ENCODE results near the gene GABRG3. TPM values are rescaled to one million over a fixed set of nuclear protein-coding genes. Genes with fewer than 3 reads are reported as not detected.

GABRG3 gene
- total and polyA plus RNA-seq, 7 donors, result under 0.01 to 0.28 (median 0.05) TPM; not detected in 3

DNA sequence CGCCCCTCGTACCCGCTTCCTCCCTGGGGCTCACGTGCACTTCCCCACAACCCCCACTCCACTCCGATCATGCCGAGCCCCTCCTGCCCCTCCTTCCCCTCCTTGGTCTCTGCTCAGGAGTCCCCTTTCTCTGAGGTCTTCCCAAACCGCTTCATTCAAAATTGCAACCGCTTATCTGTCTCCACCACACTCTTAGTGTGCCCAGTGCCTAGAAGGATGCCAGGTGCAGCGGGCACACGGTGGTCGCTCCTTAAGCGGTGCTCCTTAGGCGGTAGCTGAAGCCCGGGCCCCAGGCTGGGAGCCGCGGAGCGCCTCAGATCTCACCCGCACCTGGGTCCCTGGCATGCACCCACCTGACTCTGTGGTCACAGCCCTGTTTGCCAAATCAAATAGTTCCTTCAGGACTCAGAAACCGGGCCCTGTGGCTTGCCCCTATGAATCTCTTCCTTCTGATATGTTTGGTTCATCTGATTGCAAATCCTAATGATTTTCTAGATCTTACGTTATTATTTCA is 603.6 kb downstream of the GABRG3 start:
- H3K27me3 ChIP-seq, result no peaks in the 10 kb centered on the region
- no peak for DNase-seq
- no peaks in the 10 kb centered on the region for H3K9me3 ChIP-seq
- H3K4me3 ChIP-seq, result no peak overlapping the region
- H3K36me3 ChIP-seq, result no peaks in the 10 kb centered on the region
- H3K27ac ChIP-seq, result no peak overlapping the region
- WGBS, 2 donors, result 91 to 92% methylated on average over 20 of the region's 20 CpGs
- H3K4me1 ChIP-seq, result no peaks in the 10 kb centered on the region
- intact Hi-C loops (cut with DNase I), result no loop called here
- TF ChIP-seq, protein P1, sequence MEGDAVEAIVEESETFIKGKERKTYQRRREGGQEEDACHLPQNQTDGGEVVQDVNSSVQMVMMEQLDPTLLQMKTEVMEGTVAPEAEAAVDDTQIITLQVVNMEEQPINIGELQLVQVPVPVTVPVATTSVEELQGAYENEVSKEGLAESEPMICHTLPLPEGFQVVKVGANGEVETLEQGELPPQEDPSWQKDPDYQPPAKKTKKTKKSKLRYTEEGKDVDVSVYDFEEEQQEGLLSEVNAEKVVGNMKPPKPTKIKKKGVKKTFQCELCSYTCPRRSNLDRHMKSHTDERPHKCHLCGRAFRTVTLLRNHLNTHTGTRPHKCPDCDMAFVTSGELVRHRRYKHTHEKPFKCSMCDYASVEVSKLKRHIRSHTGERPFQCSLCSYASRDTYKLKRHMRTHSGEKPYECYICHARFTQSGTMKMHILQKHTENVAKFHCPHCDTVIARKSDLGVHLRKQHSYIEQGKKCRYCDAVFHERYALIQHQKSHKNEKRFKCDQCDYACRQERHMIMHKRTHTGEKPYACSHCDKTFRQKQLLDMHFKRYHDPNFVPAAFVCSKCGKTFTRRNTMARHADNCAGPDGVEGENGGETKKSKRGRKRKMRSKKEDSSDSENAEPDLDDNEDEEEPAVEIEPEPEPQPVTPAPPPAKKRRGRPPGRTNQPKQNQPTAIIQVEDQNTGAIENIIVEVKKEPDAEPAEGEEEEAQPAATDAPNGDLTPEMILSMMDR (IDR thresholded peaks at IDR 0.05), result no peak
- TF ChIP-seq POLR2AphosphoS5 (IDR thresholded peaks at IDR 0.05), result no peak
- no peak for TF ChIP-seq POLR2A (IDR thresholded peaks at IDR 0.05)
- no peak for TF ChIP-seq EP300 (IDR thresholded peaks at IDR 0.05)

DNA sequence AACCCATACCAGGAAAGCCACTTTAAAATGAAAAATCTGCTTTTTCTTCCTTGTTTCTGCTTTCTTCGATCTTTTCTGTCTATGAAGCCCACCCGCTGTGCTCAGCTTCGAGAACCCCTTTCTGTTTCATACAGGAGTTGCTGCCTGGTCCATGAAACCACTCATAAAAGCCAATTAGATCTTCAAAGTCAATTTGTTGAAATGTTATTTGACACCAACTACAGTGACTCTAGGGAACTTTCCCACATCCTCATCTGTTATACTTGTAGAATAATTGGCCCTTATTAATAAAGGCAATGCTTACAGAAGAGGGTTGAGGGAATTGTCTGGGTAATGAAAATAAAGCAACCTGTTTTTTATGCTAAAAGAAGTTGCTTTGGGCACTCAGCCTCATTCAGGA is 604.5 kb downstream of the GABRG3 start:
- intact Hi-C loops (cut with DNase I), result no loop called here
- Histone ChIP-seq H3K36me3 (no peaks in the 10 kb centered on the region), H3K27me3 (no peaks in the 10 kb centered on the region), H3K4me3 (no peak overlapping the region), H3K9me3 (no peaks in the 10 kb centered on the region), H3K4me1 (no peaks in the 10 kb centered on the region), H3K27ac (no peak overlapping the region)
- 76 to 83% methylated on average over 3 of the region's 3 CpGs for WGBS, 2 donors
- no peak for DNase-seq
- TF ChIP-seq POLR2A (IDR thresholded peaks at IDR 0.05) (no peak), EP300 (IDR thresholded peaks at IDR 0.05) (no peak), POLR2AphosphoS5 (IDR thresholded peaks at IDR 0.05) (no peak)
- TF ChIP-seq, protein P1 (IDR thresholded peaks at IDR 0.05), result no peak

- 84 to 92% methylated on average over 1 of the region's 1 CpG for WGBS, 2 donors
- Histone ChIP-seq H3K4me1 (no peaks in the 10 kb centered on the region), H3K36me3 (no peaks in the 10 kb centered on the region), H3K9me3 (no peaks in the 10 kb centered on the region), H3K27me3 (no peaks in the 10 kb centered on the region), H3K4me3 (no peak overlapping the region), H3K27ac (no peak overlapping the region)
- TF ChIP-seq POLR2A (IDR thresholded peaks at IDR 0.05) (no peak), EP300 (IDR thresholded peaks at IDR 0.05) (no peak), POLR2AphosphoS5 (IDR thresholded peaks at IDR 0.05) (no peak)
- TF ChIP-seq, protein P1 (IDR thresholded peaks at IDR 0.05), result no peak
- DNase-seq, result no peak
- intact Hi-C loops (cut with DNase I), result no loop called here
Observed at GRCh38 chr15:27576576-27576975, 605.6 kb downstream of the GABRG3 start.

- intact Hi-C loops (cut with DNase I), result no loop called here
- no peaks in the 10 kb centered on the region for H3K36me3 ChIP-seq
- 94 to 96% methylated on average over 5 of the region's 5 CpGs for whole genome bisulfite sequencing, 2 donors
Observed at GRCh38 chr15:27579738-27580137, 608.8 kb downstream of the GABRG3 start.

More at GRCh38 chr15:27579738-27580137, 608.8 kb downstream of the GABRG3 start:
- no peak for DNase-seq
- Histone ChIP-seq H3K4me1 (no peaks in the 10 kb centered on the region), H3K27me3 (no peaks in the 10 kb centered on the region), H3K9me3 (no peaks in the 10 kb centered on the region), H3K27ac (no peak overlapping the region), H3K4me3 (no peak overlapping the region)
- TF ChIP-seq EP300 (IDR thresholded peaks at IDR 0.05) (no peak), POLR2A (IDR thresholded peaks at IDR 0.05) (no peak), POLR2AphosphoS5 (IDR thresholded peaks at IDR 0.05) (no peak)
- TF ChIP-seq, protein P1 (IDR thresholded peaks at IDR 0.05), result no peak
